ENCODE data around the gene H2AZ2.
"Not testable (repeated sequence)": the region's sequence is repeated elsewhere in the genome, so short reads cannot be mapped to it uniquely, and the experiment has no call there.

Gene H2AZ2

DNA sequence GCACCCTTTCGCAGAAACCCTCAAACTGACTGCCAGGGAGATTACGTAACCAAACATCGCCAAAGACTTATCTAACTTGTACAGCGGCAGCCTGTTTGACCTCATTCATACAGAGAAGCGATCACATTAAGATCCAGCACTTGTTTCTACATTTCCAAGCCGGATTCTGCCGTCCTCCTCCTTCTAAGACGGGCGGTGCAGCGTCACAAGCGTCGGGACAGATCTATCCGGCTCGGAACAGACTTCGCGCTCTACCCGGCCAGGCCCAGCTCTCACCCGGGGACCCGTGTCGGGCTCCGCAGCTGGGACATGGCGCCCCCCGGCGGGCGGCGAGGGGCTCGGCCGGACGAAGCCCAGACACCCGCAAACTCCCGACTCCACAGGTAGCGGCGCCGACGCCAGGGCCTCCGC lies 373 bp downstream of the H2AZ2 start:
- Histone ChIP-seq H3K36me3 (ENCODE audit: insufficient read depth) (no peaks in the 10 kb centered on the region), H3K9ac (peak overlapping the region; percentile 88), H3K27ac (peak overlapping the region; percentile 80), H3K79me2 (ENCODE audit: insufficient read depth, low read depth) (peaks cover 48% of the 10 kb centered on the region), H3K4me1 (ENCODE audit: low read depth, poor library complexity, severe bottlenecking) (peaks cover 41% of the 10 kb centered on the region), H3K27me3 (ENCODE audit: insufficient read depth, low read depth) (no peaks in the 10 kb centered on the region), H3K4me2 (peak overlapping the region; percentile 74), H2AFZ (ENCODE audit: low read depth) (peak overlapping the region; percentile 43), H3K4me3 (IDR thresholded peaks at IDR 0.05; ENCODE audit: insufficient read depth, low read depth, low read length) (no peak overlapping the region), H4K20me1 (ENCODE audit: insufficient read depth) (peaks cover 29% of the 10 kb centered on the region)
- TF ChIP-seq, protein P1, sequence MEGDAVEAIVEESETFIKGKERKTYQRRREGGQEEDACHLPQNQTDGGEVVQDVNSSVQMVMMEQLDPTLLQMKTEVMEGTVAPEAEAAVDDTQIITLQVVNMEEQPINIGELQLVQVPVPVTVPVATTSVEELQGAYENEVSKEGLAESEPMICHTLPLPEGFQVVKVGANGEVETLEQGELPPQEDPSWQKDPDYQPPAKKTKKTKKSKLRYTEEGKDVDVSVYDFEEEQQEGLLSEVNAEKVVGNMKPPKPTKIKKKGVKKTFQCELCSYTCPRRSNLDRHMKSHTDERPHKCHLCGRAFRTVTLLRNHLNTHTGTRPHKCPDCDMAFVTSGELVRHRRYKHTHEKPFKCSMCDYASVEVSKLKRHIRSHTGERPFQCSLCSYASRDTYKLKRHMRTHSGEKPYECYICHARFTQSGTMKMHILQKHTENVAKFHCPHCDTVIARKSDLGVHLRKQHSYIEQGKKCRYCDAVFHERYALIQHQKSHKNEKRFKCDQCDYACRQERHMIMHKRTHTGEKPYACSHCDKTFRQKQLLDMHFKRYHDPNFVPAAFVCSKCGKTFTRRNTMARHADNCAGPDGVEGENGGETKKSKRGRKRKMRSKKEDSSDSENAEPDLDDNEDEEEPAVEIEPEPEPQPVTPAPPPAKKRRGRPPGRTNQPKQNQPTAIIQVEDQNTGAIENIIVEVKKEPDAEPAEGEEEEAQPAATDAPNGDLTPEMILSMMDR (conservative IDR thresholded peaks at IDR 0.05; ENCODE audit: low read depth, low read length): peak; percentile 85

DNA sequence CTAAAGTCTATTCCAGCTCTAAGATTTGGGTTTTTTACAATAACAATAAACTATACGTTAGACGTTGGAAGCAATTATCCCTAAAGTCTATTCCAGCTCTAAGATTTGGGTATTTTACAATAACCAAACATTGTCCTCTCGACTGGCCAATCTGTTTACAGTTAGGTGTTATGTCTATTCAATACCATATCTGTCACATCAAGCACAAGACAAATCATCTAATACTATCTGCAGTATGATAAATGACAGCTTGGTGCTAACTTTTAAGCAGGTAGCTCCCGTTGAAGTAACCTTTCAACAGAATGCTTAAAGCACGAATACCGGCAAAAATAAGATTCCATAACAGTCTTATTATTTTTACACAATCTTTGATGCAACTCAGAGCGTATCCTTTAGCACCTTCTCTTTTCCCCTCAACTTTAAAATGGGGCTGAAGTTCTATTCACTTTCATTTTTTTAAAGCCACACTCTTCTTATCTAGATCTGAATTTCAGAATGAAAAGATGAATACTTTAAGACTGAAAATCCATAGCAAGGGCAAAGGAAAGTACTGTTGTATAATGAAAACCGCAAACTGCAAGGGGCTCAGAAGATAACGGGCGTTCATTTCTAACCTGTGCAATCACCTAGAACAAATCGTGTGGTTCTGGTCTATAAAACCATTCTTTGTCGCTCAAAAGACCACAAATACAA lies 925 bp downstream of the H2AZ2 start:
- TF ChIP-seq, protein P1 (conservative IDR thresholded peaks at IDR 0.05; ENCODE audit: low read depth, low read length): no peak
- Histone ChIP-seq H3K27me3 (ENCODE audit: insufficient read depth, low read depth) (no peaks in the 10 kb centered on the region), H3K27ac (peak overlapping the region; percentile 80), H2AFZ (ENCODE audit: low read depth) (peak overlapping the region; percentile 43; the same call in 1 of the 2 replicates), H3K79me2 (ENCODE audit: insufficient read depth, low read depth) (peaks cover 53% of the 10 kb centered on the region), H3K4me2 (peak overlapping the region; percentile 74), H3K4me3 (IDR thresholded peaks at IDR 0.05; ENCODE audit: insufficient read depth, low read depth, low read length) (no peak overlapping the region), H4K20me1 (ENCODE audit: insufficient read depth) (peaks cover 29% of the 10 kb centered on the region), H3K9ac (peak overlapping the region; percentile 88), H3K36me3 (ENCODE audit: insufficient read depth) (no peaks in the 10 kb centered on the region), H3K4me1 (ENCODE audit: low read depth, poor library complexity, severe bottlenecking) (peaks cover 42% of the 10 kb centered on the region)

DNA sequence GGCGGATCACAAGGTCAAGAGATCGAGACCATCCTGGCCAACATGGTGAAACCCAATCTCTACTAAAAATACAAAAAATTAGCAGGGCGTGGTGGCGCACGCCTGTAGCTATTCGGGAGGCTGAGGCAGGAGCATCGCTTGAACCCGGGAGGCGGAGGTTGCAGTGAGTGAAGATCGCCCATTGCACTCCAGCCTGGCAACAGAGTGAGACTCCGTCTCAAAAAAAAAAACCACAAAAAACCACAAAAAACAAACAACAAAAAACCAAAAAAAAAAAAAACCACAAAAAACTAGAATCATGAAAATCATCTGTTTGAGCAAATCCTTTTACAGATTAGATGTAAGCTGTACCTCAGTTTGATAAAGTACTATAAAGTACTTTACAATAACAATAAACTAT lies 1.5 kb downstream of the H2AZ2 start:
- H3K27me3 ChIP-seq (ENCODE audit: insufficient read depth, low read depth); H3K4me3 ChIP-seq (IDR thresholded peaks at IDR 0.05; ENCODE audit: insufficient read depth, low read depth, low read length); H2AFZ ChIP-seq (ENCODE audit: low read depth); H3K36me3 ChIP-seq (ENCODE audit: insufficient read depth); H3K27ac ChIP-seq: not testable (repeated sequence)
- peak overlapping the region; percentile 74 for H3K4me2 ChIP-seq
- H3K4me1 ChIP-seq (ENCODE audit: low read depth, poor library complexity, severe bottlenecking): peaks cover 46% of the 10 kb centered on the region
- peaks cover 59% of the 10 kb centered on the region for H3K79me2 ChIP-seq (ENCODE audit: insufficient read depth, low read depth)
- H4K20me1 ChIP-seq (ENCODE audit: insufficient read depth): peaks cover 29% of the 10 kb centered on the region
- peak overlapping the region; percentile 88; the same call in 1 of the 2 replicates for H3K9ac ChIP-seq

DNA sequence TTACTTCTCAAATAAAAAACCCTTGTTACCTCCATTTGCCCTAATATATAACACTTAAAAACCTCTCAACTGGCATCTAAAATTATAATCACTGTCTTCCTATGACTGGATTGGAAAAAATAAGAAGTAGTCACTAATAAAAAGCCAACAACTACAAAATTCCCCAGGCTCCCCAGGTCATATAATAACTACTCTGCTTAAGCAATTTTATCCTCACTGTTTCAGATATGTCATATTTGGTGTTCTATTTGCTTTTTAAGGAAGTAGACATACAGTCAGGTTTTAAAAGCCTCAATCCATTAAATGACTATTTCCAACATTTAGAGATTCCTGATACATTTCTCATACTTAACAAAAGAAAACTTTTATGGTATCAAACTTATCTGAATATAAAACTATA lies 2.4 kb downstream of the H2AZ2 start:
- no peaks in the 10 kb centered on the region for H3K27me3 ChIP-seq (ENCODE audit: insufficient read depth, low read depth)
- H3K4me2 ChIP-seq: peak overlapping the region; percentile 74; the same call in 1 of the 2 replicates
- H2AFZ ChIP-seq (ENCODE audit: low read depth): no peak overlapping the region
- TF ChIP-seq, protein P1 (conservative IDR thresholded peaks at IDR 0.05; ENCODE audit: low read depth, low read length): no peak
- peaks cover 50% of the 10 kb centered on the region for H3K4me1 ChIP-seq (ENCODE audit: low read depth, poor library complexity, severe bottlenecking)
- H3K36me3 ChIP-seq (ENCODE audit: insufficient read depth): no peaks in the 10 kb centered on the region; the same call in 1 of the 2 replicates
- H4K20me1 ChIP-seq (ENCODE audit: insufficient read depth): peaks cover 29% of the 10 kb centered on the region
- peaks cover 67% of the 10 kb centered on the region for H3K79me2 ChIP-seq (ENCODE audit: insufficient read depth, low read depth)
- H3K4me3 ChIP-seq (IDR thresholded peaks at IDR 0.05; ENCODE audit: insufficient read depth, low read depth, low read length): no peak overlapping the region
- H3K27ac ChIP-seq: no peak overlapping the region
- no peak overlapping the region for H3K9ac ChIP-seq

DNA sequence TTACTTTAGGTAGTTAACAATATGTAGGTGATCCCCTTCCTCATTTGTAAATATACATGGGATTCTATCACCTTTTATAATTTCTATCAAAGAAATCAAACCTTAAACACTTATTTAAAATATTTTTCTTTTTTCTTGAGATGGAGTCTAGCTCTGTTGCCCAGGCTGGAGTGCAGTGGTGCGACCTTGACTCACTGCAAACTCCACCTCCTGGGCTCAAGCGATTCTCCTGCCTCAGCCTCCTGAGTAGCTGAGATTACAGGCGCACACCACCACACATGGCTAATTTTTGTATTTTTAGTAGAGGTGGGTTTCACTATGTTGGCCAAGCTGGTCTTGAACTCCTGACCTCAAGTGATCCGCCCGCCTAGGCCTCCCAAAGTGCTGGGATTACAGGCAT lies 4.4 kb downstream of the H2AZ2 start:
- H3K4me1 ChIP-seq (ENCODE audit: low read depth, poor library complexity, severe bottlenecking): peaks cover 41% of the 10 kb centered on the region
- not testable (repeated sequence) for H3K4me3 ChIP-seq (IDR thresholded peaks at IDR 0.05; ENCODE audit: insufficient read depth, low read depth, low read length); H3K27me3 ChIP-seq (ENCODE audit: insufficient read depth, low read depth); H3K4me2 ChIP-seq; H2AFZ ChIP-seq (ENCODE audit: low read depth); H3K27ac ChIP-seq; H3K9ac ChIP-seq; H3K36me3 ChIP-seq (ENCODE audit: insufficient read depth)
- H3K79me2 ChIP-seq (ENCODE audit: insufficient read depth, low read depth): peaks cover 72% of the 10 kb centered on the region
- H4K20me1 ChIP-seq (ENCODE audit: insufficient read depth): peaks cover 29% of the 10 kb centered on the region

DNA sequence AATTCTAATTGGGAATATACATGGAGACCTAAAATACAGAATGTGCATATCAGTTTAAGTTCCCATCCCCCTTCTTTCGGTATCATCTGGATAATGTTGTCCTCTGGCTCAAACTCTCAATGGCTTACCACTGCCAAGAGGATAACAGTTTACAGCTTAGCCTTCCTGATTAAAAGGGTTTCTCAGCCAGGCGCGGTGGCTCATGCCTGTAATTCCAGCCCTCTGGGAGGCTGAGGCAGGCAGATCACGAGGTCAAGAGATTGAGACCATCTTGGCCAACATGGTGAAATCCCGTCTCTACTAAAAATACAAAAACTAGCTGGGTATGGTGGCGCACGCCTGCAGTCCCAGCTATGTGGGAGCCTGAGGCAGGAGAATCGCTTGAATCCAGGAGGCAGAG lies 5.2 kb downstream of the H2AZ2 start:
- not testable (repeated sequence) for H3K4me2 ChIP-seq

More for the DNA sequence above, 5.2 kb downstream of the H2AZ2 start:
- H3K4me3 ChIP-seq (IDR thresholded peaks at IDR 0.05; ENCODE audit: insufficient read depth, low read depth, low read length); H3K27me3 ChIP-seq (ENCODE audit: insufficient read depth, low read depth); H3K27ac ChIP-seq; H2AFZ ChIP-seq (ENCODE audit: low read depth); H3K9ac ChIP-seq; H3K36me3 ChIP-seq (ENCODE audit: insufficient read depth): not testable (repeated sequence)
- Histone ChIP-seq H4K20me1 (ENCODE audit: insufficient read depth) (peaks cover 29% of the 10 kb centered on the region), H3K4me1 (ENCODE audit: low read depth, poor library complexity, severe bottlenecking) (peaks cover 41% of the 10 kb centered on the region), H3K79me2 (ENCODE audit: insufficient read depth, low read depth) (peaks cover 72% of the 10 kb centered on the region)

Measured in KMS-11 (cell line).